GM12891 (cell line): ENCODE measurements around the gene GIMAP8.
"Not testable (repeated sequence)": the region's sequence is repeated elsewhere in the genome, so short reads cannot be mapped to it uniquely, and the experiment has no call there.

Experiments used
- DNase-seq: peaks from one replicate; pipeline ENCODE4 v3.0.0; 2011; ENCODE audit warnings: low spot score; ENCODE audit not compliant: insufficient read length
- FAIRE-seq: peaks from 2 replicates; lab custom pipeline; 2011; peaks lifted over from hg19 to GRCh38; lab: Jason Lieb, UNC
- PAX5 ChIP-seq: IDR thresholded peaks from 2 replicates; pipeline ENCODE4 v1.6.1; 2011; ENCODE audit warnings: low read length, moderate library complexity, mild to moderate bottlenecking; ENCODE audit not compliant: insufficient read depth, severe bottlenecking
- POLR2A ChIP-seq: IDR thresholded peaks from 2 replicates; pipeline ENCODE4 v1.6.1; 2011; ENCODE audit warnings: low read depth, low read length, control low read depth
- POLR2AphosphoS5 ChIP-seq: IDR thresholded peaks from 2 replicates; pipeline ENCODE4 v1.6.1; 2011; ENCODE audit warnings: low read depth, low read length, control low read depth
- POU2F2 ChIP-seq: IDR thresholded peaks from 2 replicates; pipeline ENCODE4 v1.6.1; 2011; ENCODE audit warnings: low read depth, mild to moderate bottlenecking, control low read depth, low read length, moderate library complexity
- SPI1 ChIP-seq: IDR thresholded peaks from 2 replicates; pipeline ENCODE4 v1.6.1; 2011; ENCODE audit warnings: low read depth, low read length, control low read depth
- TAF1 ChIP-seq: IDR thresholded peaks from 2 replicates; pipeline ENCODE4 v1.6.1; 2011; ENCODE audit warnings: low read depth, low read length, control low read depth

Gene GIMAP8

DNA sequence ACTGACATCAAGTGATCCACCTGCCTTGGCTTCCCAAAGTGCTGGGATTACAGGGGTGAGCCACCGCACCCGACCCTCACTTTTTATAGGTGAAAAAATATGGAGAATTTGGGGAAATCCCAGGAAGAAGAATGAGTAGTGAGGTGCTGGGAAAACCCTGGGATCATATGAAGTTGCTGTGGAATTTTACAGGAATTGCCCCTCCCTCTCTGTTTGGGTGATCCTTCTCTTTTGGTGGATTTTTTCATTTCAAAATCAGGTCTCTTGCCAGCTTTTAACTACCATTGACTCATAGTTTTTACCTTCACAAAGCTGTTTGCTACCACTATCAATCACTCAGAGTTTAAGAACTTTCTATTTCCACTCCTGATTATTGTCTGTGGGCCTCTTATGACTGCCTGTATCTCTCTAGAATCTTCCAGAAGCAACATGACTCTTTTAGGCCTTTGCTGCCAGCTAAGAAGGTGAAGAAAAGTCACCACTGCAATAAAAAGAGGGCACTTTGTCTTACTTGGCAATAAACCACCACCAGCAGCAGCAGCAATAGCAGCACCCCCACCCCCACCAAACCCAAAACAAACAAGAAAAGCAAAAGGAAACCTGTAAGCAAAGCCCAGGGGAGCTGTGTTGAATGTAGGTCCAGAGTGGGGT, 4.0 kb upstream of the GIMAP8 start:
- FAIRE-seq (no peak), DNase-seq (no peak)
- TF ChIP-seq TAF1: no peak
- no peak for TF ChIP-seq POLR2A
- no peak for TF ChIP-seq POLR2AphosphoS5
- TF ChIP-seq PAX5: no peak
- no peak for TF ChIP-seq POU2F2
- no peak for TF ChIP-seq SPI1

DNA sequence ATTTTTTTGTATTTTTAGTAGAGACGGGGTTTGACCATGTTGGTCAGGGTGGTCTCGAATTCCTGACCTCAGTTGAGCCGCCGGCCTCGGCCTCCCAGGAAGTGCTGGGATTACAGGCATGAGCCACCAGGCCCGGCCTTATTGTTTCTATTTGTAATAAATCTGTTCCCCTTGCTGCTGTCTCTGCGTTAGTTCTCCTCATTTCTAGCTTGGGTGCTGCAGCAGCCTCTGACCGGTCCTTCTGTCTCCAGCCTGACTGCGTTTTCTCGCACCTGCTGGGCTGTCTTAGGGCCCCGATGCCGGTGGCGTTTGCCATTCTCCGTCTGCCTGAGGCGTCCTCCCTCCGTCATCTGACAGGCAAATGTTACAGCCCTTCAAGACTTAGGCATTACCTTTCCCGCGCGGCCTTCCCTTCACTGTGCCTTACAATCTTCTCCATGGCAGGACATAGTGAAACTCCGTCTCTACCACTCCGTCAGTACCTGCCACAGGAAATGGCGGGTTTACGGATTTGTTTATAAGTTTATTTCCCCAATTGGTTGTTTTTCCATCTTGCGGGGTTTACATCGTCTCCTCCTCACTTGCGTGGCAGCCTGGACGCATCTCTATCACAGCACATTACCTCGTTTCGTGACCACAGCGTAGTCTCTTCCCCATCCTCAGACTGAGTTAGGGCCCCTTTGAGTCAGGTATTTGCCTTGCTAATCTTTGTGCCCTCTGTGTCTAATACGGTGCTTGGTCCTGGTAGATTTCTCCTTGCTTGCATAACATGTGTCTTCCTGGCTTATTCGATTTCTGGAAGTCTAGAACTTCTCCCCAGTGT, 2.3 kb upstream of the GIMAP8 start:
- no peak for DNase-seq
- no peak for TF ChIP-seq SPI1
- TF ChIP-seq TAF1: no peak
- TF ChIP-seq PAX5: no peak
- TF ChIP-seq POLR2AphosphoS5: no peak
- TF ChIP-seq POLR2A: no peak
- no peak for TF ChIP-seq POU2F2
- no peak for FAIRE-seq

DNA sequence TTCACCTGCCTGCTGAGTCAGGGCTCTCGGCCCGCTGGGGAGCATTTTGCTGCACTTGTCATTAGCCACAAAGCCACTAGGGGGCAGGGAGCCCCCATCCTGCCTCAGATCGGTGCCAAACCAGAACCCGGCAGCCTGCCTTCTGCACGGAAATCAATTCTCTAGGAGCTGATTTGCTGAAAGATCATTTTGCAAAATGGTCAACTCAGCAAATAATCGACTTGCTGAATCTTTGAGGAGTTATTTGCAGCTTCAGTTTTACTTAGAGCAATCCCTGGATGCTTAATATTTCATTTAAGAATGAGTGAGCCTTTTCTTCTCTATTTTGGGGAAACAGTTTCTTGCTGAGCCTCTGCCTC, 1.7 kb upstream of the GIMAP8 start:
- DNase-seq (peak; percentile 82), FAIRE-seq (peak; percentile 94)
- TF ChIP-seq PAX5: no peak
- TF ChIP-seq POLR2AphosphoS5: no peak
- TF ChIP-seq TAF1: no peak
- TF ChIP-seq POU2F2: peak; percentile 40; the same call in 1 of the 2 replicates
- TF ChIP-seq POLR2A: no peak

DNA sequence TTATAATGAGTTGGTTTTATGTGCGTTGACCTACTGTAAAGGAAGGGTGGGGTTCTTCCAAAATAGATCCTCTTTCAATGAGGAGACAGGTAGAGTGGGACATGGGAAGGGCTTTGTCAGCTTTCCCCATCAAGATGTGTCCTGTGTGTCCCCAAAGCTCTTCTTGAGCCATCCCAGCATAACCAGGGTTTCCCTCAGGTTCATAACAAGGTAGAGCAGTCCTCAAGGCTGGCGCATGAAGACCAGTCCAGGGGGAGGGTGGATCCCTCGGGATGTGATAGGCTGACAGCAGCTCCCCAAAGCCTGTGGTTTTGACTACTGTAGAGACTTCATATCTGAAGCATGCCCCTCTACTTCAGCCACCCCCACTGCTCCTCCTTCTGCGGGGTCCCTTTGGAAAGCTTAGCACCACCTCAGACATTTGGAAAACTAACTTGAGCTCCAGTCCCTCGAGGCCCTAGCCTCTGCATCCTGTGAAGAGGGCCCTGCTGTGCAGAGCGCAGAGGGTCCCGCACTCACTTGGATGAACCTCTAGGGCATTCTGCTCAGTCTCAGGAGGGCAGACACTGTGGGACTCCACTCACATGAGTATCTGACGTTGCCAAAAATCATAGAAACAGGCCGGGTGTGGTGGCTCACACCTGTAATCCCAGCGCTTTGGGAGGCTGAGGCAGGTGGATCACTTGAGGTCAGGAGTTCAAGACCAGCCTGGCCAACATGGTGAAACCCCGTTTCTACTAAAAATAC, 1.1 kb upstream of the GIMAP8 start:
- DNase-seq (no peak), FAIRE-seq (no peak)
- TF ChIP-seq POU2F2 (no peak), SPI1 (no peak), POLR2A (no peak), POLR2AphosphoS5 (no peak), PAX5 (no peak), TAF1 (no peak)

DNA sequence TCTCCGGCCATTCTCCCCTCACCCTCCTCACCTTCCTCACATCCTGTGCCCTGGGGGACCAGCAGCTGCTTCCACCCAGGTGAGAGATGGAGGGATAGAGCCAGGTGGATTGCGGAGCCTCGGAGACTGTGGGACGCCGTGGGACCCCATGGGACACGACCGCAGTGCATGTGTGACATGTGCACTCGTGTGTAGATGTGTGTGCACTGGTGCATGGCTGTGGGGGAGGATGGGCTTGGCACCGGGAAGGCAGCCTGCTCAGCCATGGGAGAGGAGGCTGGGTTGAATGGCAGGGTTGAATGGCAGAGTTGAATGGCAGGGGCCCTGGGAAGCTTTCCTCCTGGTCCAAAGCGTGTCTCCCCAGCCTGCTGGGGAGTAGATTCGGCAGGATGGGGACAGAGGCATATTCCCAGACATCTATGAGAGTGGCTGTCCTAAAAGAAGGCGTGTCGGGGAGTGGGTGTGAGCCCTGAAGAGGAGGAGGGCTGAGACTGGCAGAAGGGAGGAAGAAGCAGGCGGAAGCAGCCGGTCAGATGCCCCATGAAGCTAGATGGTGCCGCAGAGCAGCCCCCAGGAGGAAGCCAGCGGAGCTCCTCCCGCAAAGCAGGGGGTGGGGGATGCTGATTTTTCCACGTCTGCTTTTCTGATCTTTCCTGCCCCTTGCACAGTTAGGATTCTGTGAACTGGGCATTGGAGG, 815 bp downstream of the GIMAP8 start:
- TF ChIP-seq POLR2AphosphoS5 (0 out of 2 replicates have a peak, but pooled peaks have one; percentile 2), POU2F2 (peak; percentile 36; the same call in 1 of the 2 replicates), SPI1 (no peak), PAX5 (peak; percentile 82), POLR2A (no peak), TAF1 (no peak)
- peak; percentile 91 for FAIRE-seq
- DNase-seq: peak; percentile 43

DNA sequence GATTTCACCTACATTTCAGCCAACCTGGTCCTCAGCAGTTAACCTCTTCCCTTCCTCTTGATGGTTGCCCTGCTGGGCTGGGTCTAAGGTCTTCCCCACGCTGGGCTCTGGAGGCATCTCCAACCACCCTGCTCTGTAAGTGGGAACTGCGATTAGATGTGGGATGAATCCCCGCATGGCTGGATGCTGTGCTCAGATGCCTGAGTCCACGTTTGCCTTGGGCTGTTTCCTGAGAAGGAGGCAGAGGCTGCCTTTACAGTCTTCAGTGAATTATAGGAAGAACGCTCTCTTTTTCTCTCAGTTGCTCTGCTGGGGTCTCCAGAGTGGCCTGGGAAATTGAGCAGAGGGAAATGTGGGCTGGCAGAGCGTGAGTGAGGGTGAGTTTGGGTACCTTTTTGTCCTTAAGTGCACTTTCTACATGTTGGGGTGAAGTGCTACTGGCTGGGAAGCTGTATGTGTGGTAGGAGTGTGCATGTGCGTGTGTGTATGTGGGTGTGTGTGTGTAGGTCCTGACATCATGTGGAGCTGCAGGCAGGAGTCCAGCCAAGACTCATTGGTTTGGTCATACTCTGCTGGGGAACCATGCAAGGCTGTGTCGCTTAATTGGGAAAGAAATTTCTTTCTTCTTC, 1.5 kb downstream of the GIMAP8 start:
- FAIRE-seq: peak; percentile 72
- TF ChIP-seq POU2F2 (no peak), PAX5 (no peak), POLR2A (peak; percentile 51; the same call in 1 of the 2 replicates), POLR2AphosphoS5 (peak; percentile 9; the same call in 1 of the 2 replicates), TAF1 (no peak)
- DNase-seq: no peak

DNA sequence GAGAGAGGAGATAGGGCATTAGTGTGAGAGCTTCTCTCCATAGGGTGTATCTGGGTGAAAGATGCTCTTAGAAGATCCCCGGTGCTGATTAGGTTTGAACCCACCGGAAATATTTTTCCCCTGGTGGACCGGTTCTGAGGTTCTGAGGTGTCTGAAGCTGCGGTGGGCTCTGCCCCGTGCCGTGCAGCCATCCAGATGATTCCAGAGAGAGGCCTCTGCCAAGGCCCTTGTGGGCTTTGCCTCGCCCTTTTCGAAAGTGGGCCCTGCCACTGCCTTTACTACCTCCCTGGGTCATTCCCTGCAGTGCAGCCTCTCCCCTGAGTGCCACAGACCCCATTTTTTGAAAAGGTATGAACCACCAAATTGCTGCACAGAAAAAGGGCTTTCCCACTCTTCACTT, 2.8 kb downstream of the GIMAP8 start:
- DNase-seq: no peak
- TF ChIP-seq POU2F2 (no peak), PAX5 (no peak), SPI1 (no peak), TAF1 (no peak), POLR2AphosphoS5 (no peak), POLR2A (no peak)
- FAIRE-seq: no peak

DNA sequence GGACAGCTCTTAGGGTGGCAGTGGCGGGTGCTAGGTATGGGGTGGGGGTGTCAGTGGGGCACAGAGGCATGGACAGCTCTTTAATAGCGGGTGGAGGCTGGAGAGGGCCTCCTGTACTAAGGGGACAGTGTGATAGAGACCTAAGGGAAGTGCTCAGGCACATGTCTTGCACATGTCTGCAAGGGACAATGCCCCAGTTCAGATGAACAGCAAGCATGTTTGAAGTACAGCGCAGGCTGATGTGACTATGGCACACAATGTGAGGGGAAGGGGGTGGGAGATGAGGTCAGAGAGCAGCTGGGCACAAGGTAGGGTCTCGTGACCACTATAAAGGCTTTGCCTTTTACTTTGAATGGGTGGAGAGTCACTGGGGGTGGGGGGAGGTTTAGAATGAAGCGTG, 3.5 kb downstream of the GIMAP8 start:
- TF ChIP-seq TAF1: no peak
- no peak for TF ChIP-seq POU2F2
- no peak for TF ChIP-seq POLR2A
- TF ChIP-seq PAX5: no peak
- no peak for TF ChIP-seq POLR2AphosphoS5
- no peak for TF ChIP-seq SPI1
- DNase-seq (no peak), FAIRE-seq (no peak)

DNA sequence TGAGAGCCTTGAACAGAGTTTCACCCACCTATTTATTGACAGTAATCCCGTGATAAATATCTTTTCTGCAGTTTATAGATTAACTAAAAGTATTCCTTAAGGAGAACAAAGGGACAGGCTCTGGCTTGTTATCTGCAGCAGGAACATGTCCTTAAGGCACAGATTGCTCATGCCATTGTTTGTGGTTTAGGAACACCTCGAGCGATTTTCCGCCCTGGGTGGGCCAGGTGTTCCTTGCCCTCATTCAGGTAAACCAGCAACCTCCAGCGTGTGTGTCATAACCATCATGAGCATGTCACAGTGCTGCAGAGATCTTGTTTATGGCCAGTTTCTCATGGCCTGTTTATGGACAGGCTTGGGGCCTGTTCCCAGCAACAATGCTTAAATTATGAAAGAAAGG, 6.6 kb downstream of the GIMAP8 start:
- FAIRE-seq, DNase-seq: not testable (repeated sequence)
